DMS53 treated with DMSO at 0.1 percent for 48 hours (cell line): ENCODE results near the gene THADA.
"Not testable (repeated sequence)": the region's sequence is repeated elsewhere in the genome, so short reads cannot be mapped to it uniquely, and the experiment has no call there.

Experiments
- DNase-seq: peaks from one replicate; lab custom pipeline; 2025; ENCODE audit not compliant: unreplicated experiment; lab: John Stamatoyannopoulos, UW

Gene THADA

GRCh38 chr2:43600596-43600995 lies 4.8 kb upstream of the THADA start:
- DNase-seq, result not testable (repeated sequence)

- DNase-seq, result no peak
Measured at GRCh38 chr2:43594875-43595274, 963 bp downstream of the THADA start.

GRCh38 chr2:43593254-43593653 lies 2.6 kb downstream of the THADA start:
- DNase-seq, result no peak

GRCh38 chr2:43592443-43592842 lies 3.4 kb downstream of the THADA start:
- no peak for DNase-seq

GRCh38 chr2:43585708-43586107 lies 10.1 kb downstream of the THADA start:
- no peak for DNase-seq

- DNase-seq, result no peak
Measured at GRCh38 chr2:43579275-43579981, 16.4 kb downstream of the THADA start.

- peak; percentile 57 for DNase-seq
Measured at GRCh38 chr2:43576981-43577892, 18.6 kb downstream of the THADA start.

- no peak for DNase-seq
Measured at GRCh38 chr2:43572244-43572643, 23.6 kb downstream of the THADA start.

- no peak for DNase-seq
Measured at GRCh38 chr2:43569921-43570320, 25.9 kb downstream of the THADA start.

- no peak for DNase-seq
Measured at GRCh38 chr2:43568228-43568627, 27.6 kb downstream of the THADA start.

GRCh38 chr2:43566461-43566729 lies 29.4 kb downstream of the THADA start:
- DNase-seq, result no peak

GRCh38 chr2:43563679-43564078 lies 32.2 kb downstream of the THADA start:
- no peak for DNase-seq

- DNase-seq, result no peak
Measured at GRCh38 chr2:43560231-43560547, 35.6 kb downstream of the THADA start.

GRCh38 chr2:43559391-43560230 lies 36.2 kb downstream of the THADA start:
- no peak for DNase-seq

GRCh38 chr2:43557196-43557595 lies 38.6 kb downstream of the THADA start:
- DNase-seq, result no peak

- no peak for DNase-seq
Measured at GRCh38 chr2:43556256-43556655, 39.6 kb downstream of the THADA start.

GRCh38 chr2:43553341-43553855 lies 42.4 kb downstream of the THADA start:
- DNase-seq, result no peak

GRCh38 chr2:43551990-43552389 lies 43.8 kb downstream of the THADA start:
- no peak for DNase-seq

GRCh38 chr2:43548381-43548780 lies 47.5 kb downstream of the THADA start:
- DNase-seq, result not testable (repeated sequence)

GRCh38 chr2:43542285-43542933 lies 53.4 kb downstream of the THADA start:
- peak; percentile 47 for DNase-seq

- no peak for DNase-seq
Measured at GRCh38 chr2:43541165-43541564, 54.7 kb downstream of the THADA start.
